ENCODE results near the gene RFXAP.

DNA sequence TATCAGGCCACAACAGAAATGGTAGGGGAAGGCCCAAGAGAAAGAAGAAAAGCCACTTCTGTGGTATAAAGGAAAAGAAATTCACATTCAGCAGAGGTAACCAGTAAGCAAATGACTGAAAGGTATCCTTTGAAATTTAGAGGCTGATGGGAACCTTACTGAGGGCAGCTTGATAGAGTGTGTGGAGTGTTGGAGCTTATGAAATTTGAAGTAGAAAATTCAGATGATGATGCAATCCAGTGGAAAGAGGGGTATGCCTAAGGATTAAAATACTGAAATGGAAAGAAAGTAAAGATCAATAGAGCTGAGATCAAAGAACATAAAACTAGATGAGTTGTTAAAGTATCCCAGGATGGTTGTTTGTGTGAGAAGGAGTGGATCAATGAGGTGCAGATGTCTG, 42.8 kb upstream of the RFXAP start:
- no peak for TF ChIP-seq ZFX (IDR thresholded peaks at IDR 0.05)
- TF ChIP-seq CTCF (IDR thresholded peaks at IDR 0.05 in 2 of 3, conservative IDR thresholded peaks at IDR 0.05 in 1 of 3; ENCODE audit: borderline replicate concordance in 1 of 3, insufficient read depth in 1 of 3, low read depth in 2 of 3, low read length in 2 of 3): no peak
- TF ChIP-seq EGR1 (IDR thresholded peaks at IDR 0.05; ENCODE audit: low read depth): no peak
- no peak for TF ChIP-seq EZH2phosphoT487 (IDR thresholded peaks at IDR 0.05; ENCODE audit: borderline replicate concordance)
- no peak for TF ChIP-seq POLR2A (IDR thresholded peaks at IDR 0.05; ENCODE audit: borderline replicate concordance, extremely low read depth, insufficient read depth, insufficient read length)
- TF ChIP-seq ELF1 (IDR thresholded peaks at IDR 0.05; ENCODE audit: borderline replicate concordance, low read depth): no peak
- TF ChIP-seq POLR2AphosphoS5 (IDR thresholded peaks at IDR 0.05; ENCODE audit: low read depth, low read length): no peak
- no peak for TF ChIP-seq YY1 (IDR thresholded peaks at IDR 0.05; ENCODE audit: extremely low read depth, insufficient replicate concordance, low read depth, low read length)
- TF ChIP-seq FOSL1 (IDR thresholded peaks at IDR 0.05; ENCODE audit: low read depth): no peak

Measured in HCT116 (cell line).